ENCODE data around the gene SYP.

SYP gene

GRCh38 chrX:49212209-49212608 is 12.2 kb upstream of the SYP start:
- in situ Hi-C loops (cut with MboI; ENCODE audit: low pct_unique_long_range_greater_than_20kb, low sequenced_read_pairs, unreplicated experiment), result no loop called here
- no peak for DNase-seq (ENCODE audit: low spot score)
- TF ChIP-seq CTCF (IDR thresholded peaks at IDR 0.05; ENCODE audit: extremely low read depth, insufficient read depth, missing control alignments), result no peak

- in situ Hi-C loops (cut with MboI; ENCODE audit: low pct_unique_long_range_greater_than_20kb, low sequenced_read_pairs, unreplicated experiment), result no loop called here
- TF ChIP-seq CTCF (IDR thresholded peaks at IDR 0.05; ENCODE audit: extremely low read depth, insufficient read depth, missing control alignments), result no peak
- no peak for DNase-seq (ENCODE audit: low spot score)
These were observed 11.1 kb upstream of the SYP start for GRCh38 chrX:49211074-49211473.

GRCh38 chrX:49210406-49210805 is 10.4 kb upstream of the SYP start:
- in situ Hi-C loops (cut with MboI; ENCODE audit: low pct_unique_long_range_greater_than_20kb, low sequenced_read_pairs, unreplicated experiment), result no loop called here

GRCh38 chrX:49209434-49210251 is 9.7 kb upstream of the SYP start:
- in situ Hi-C loops (cut with MboI; ENCODE audit: low pct_unique_long_range_greater_than_20kb, low sequenced_read_pairs, unreplicated experiment), result no loop called here
- no peak for DNase-seq (ENCODE audit: low spot score)

More at GRCh38 chrX:49210406-49210805, 10.4 kb upstream of the SYP start:
- no peak for TF ChIP-seq CTCF (IDR thresholded peaks at IDR 0.05; ENCODE audit: extremely low read depth, insufficient read depth, missing control alignments)
- DNase-seq (ENCODE audit: low spot score), result no peak

GRCh38 chrX:49208399-49208798 is 8.4 kb upstream of the SYP start:
- in situ Hi-C loops (cut with MboI; ENCODE audit: low pct_unique_long_range_greater_than_20kb, low sequenced_read_pairs, unreplicated experiment), result no loop called here

More at GRCh38 chrX:49209434-49210251, 9.7 kb upstream of the SYP start:
- no peak for TF ChIP-seq CTCF (IDR thresholded peaks at IDR 0.05; ENCODE audit: extremely low read depth, insufficient read depth, missing control alignments)

GRCh38 chrX:49206543-49206942 is 6.5 kb upstream of the SYP start:
- DNase-seq (ENCODE audit: low spot score), result no peak
- no peak for TF ChIP-seq CTCF (IDR thresholded peaks at IDR 0.05; ENCODE audit: extremely low read depth, insufficient read depth, missing control alignments)
- in situ Hi-C loops (cut with MboI; ENCODE audit: low pct_unique_long_range_greater_than_20kb, low sequenced_read_pairs, unreplicated experiment), result no loop called here

More at GRCh38 chrX:49208399-49208798, 8.4 kb upstream of the SYP start:
- TF ChIP-seq CTCF (IDR thresholded peaks at IDR 0.05; ENCODE audit: extremely low read depth, insufficient read depth, missing control alignments), result no peak
- no peak for DNase-seq (ENCODE audit: low spot score)

Data from GM13977 (cell line).